ENCODE measurements around the gene NSRP1. TPM values are rescaled to one million over a fixed set of nuclear protein-coding genes. Genes with fewer than 3 reads are reported as not detected.

Gene NSRP1
- total and polyA plus RNA-seq, 2 donors (not counting 3 experiments of a cell fraction or from before 2014, with no cell fraction given), result 11.2 to 29.1 TPM

- POLR2A ChIA-PET, result no interaction called here
- TF ChIP-seq GATA2 (IDR thresholded peaks at IDR 0.05; ENCODE audit: insufficient read depth, insufficient read length, low read depth, low read length), result no peak
- no peak for TF ChIP-seq FOS (IDR thresholded peaks at IDR 0.05; ENCODE audit: borderline replicate concordance, insufficient read depth, low read length)
- TF ChIP-seq POLR2AphosphoS5 (IDR thresholded peaks at IDR 0.05; ENCODE audit: insufficient read depth, low read depth, low read length), result no peak
- no peak for TF ChIP-seq MAX (IDR thresholded peaks at IDR 0.05; ENCODE audit: insufficient read depth, insufficient read length)
- TF ChIP-seq MYC (IDR thresholded peaks at IDR 0.05; ENCODE audit: low read depth, low read length), result no peak
- no peak for TF ChIP-seq JUN (IDR thresholded peaks at IDR 0.05; ENCODE audit: borderline replicate concordance, insufficient read depth, insufficient read length, low read depth)
- TF ChIP-seq EZH2 (IDR thresholded peaks at IDR 0.05; ENCODE audit: borderline replicate concordance, low read depth, low read length, severe bottlenecking), result no peak
- no peak for TF ChIP-seq POLR2A (IDR thresholded peaks at IDR 0.05; ENCODE audit: low read depth, low read length)
- TF ChIP-seq CTCF (IDR thresholded peaks at IDR 0.05; ENCODE audit: extremely low read depth in 1 of 2, insufficient read depth in 1 of 2, low read depth in 1 of 2, low read length in 2 of 2), result no peak
- no peaks in the 10 kb centered on the region for H3K9me3 ChIP-seq (replicated peaks; ENCODE audit: control insufficient read depth, insufficient read depth, low read length)
- H3K36me3 ChIP-seq (ENCODE audit: control insufficient read depth in 2 of 2, extremely low read depth in 1 of 2, insufficient read depth in 2 of 2, low read length in 2 of 2), result no peaks in the 10 kb centered on the region
- H4K20me1 ChIP-seq (replicated peaks; ENCODE audit: control insufficient read depth, extremely low read depth, insufficient read depth, low read length), result no peaks in the 10 kb centered on the region
- dilution Hi-C loops (cut with MboI; ENCODE audit: extremely low pct_ligation_motif_present, low sequenced_read_pairs) (no loop called here), intact Hi-C loops (cut with micrococcal nuclease) (no loop called here)
- peaks cover 16% of the 10 kb centered on the region in 2 experiments for H3K27me3 ChIP-seq (ENCODE audit: control insufficient read depth in 2 of 2, insufficient read depth in 2 of 2, low read length in 2 of 2)
- CTCF ChIA-PET, result no interaction called here
- no TSS peak for BruUV-seq (replicated peaks)
- no peak overlapping the region for H3K4me3 ChIP-seq (replicated peaks in 1 of 3; ENCODE audit: insufficient read depth in 1 of 3, low read depth in 1 of 3, low read length in 3 of 3)
- H3K79me2 ChIP-seq (ENCODE audit: control insufficient read depth, insufficient read depth, low read length), result no peaks in the 10 kb centered on the region
- H3K27ac ChIP-seq (ENCODE audit: insufficient read depth, low read depth, low read length), result no peak overlapping the region
- H3K9ac ChIP-seq (replicated peaks; ENCODE audit: extremely low read depth, insufficient read depth, low read length), result no peak overlapping the region
- DNase-seq (ENCODE audit: low read depth, low spot score), result no peak
- FAIRE-seq, result no peak
- H2AFZ ChIP-seq (ENCODE audit: low read depth, low read length), result no peak overlapping the region
- H3K4me1 ChIP-seq (ENCODE audit: control insufficient read depth, extremely low read depth, insufficient read depth, low read length), result no peaks in the 10 kb centered on the region
- H3K4me2 ChIP-seq (ENCODE audit: insufficient read depth, low read length), result no peak overlapping the region
- no peaks in the 10 kb centered on the region for H3K9me1 ChIP-seq (replicated peaks; ENCODE audit: control insufficient read depth, extremely low read depth, insufficient read depth, low read length)
Measured at GRCh38 chr17:30219315-30219714, 102.7 kb downstream of the NSRP1 start.

Measured in endothelial cell of umbilical vein (primary cell).